HCEC 1CT (cell line): ENCODE results near the gene IL22RA2.
"Not testable (repeated sequence)": the region's sequence is repeated elsewhere in the genome, so short reads cannot be mapped to it uniquely, and the experiment has no call there.

Experiments used
- DNase-seq: peaks from one replicate; pipeline ENCODE4 v3.0.0-alpha.2; 2017

The IL22RA2 gene

GRCh38 chr6:137173501-137173900 is at the start of gene IL22RA2:
Gene IL22RA2 (minus strand): TSS chr6:137173644. CDS start chr6:137161749, 11,895 bp downstream.
- no peak for DNase-seq

GRCh38 chr6:137222381-137222780 is 48.9 kb upstream of the IL22RA2 start:
- no peak for DNase-seq

GRCh38 chr6:137219664-137220252 is 46.3 kb upstream of the IL22RA2 start:
- DNase-seq, result no peak

GRCh38 chr6:137218917-137219663 is 45.6 kb upstream of the IL22RA2 start, which contains the start of gene IFNGR1:
Gene IFNGR1 (minus strand): TSS chr6:137219385. CDS start chr6:137219327, 58 bp downstream.
- peak; percentile 87 for DNase-seq

GRCh38 chr6:137218473-137218916 is 45.1 kb upstream of the IL22RA2 start:
- DNase-seq, result peak; percentile 37

GRCh38 chr6:137217801-137218472 is 44.5 kb upstream of the IL22RA2 start:
- DNase-seq, result peak; percentile 60

- DNase-seq, result no peak
Observed at GRCh38 chr6:137216875-137217553, 43.6 kb upstream of the IL22RA2 start.

- DNase-seq, result peak; percentile 13
Observed at GRCh38 chr6:137216106-137216505, 42.7 kb upstream of the IL22RA2 start.

GRCh38 chr6:137215630-137216029 is 42.2 kb upstream of the IL22RA2 start:
- DNase-seq, result not testable (repeated sequence)

GRCh38 chr6:137214931-137215330 is 41.5 kb upstream of the IL22RA2 start:
- no peak for DNase-seq

- DNase-seq, result no peak
Observed at GRCh38 chr6:137213813-137214212, 40.4 kb upstream of the IL22RA2 start.

- DNase-seq, result no peak
Observed at GRCh38 chr6:137213331-137213740, 39.9 kb upstream of the IL22RA2 start.

- DNase-seq, result no peak
Observed at GRCh38 chr6:137211910-137212309, 38.5 kb upstream of the IL22RA2 start.

- no peak for DNase-seq
Observed at GRCh38 chr6:137210903-137211302, 37.5 kb upstream of the IL22RA2 start.

- no peak for DNase-seq
Observed at GRCh38 chr6:137208279-137208678, 34.8 kb upstream of the IL22RA2 start.

GRCh38 chr6:137207457-137207856 is 34.0 kb upstream of the IL22RA2 start:
- DNase-seq, result not testable (repeated sequence)

GRCh38 chr6:137206577-137206976 is 33.1 kb upstream of the IL22RA2 start:
- DNase-seq, result no peak

GRCh38 chr6:137203256-137203655 is 29.8 kb upstream of the IL22RA2 start:
- DNase-seq, result no peak

- DNase-seq, result no peak
Observed at GRCh38 chr6:137202078-137202477, 28.6 kb upstream of the IL22RA2 start.

- DNase-seq, result no peak
Observed at GRCh38 chr6:137201006-137201405, 27.6 kb upstream of the IL22RA2 start.

GRCh38 chr6:137200288-137200687 is 26.8 kb upstream of the IL22RA2 start:
- no peak for DNase-seq

- no peak for DNase-seq
Observed at GRCh38 chr6:137197684-137198645, 24.5 kb upstream of the IL22RA2 start.
